NCI-H1930 (cell line): ENCODE measurements around the gene PODN.

Experiments
- DNase-seq, 2 experiments: peaks; one replicate each; lab custom pipeline; 2025; lab: John Stamatoyannopoulos, UW

PODN gene

DNA sequence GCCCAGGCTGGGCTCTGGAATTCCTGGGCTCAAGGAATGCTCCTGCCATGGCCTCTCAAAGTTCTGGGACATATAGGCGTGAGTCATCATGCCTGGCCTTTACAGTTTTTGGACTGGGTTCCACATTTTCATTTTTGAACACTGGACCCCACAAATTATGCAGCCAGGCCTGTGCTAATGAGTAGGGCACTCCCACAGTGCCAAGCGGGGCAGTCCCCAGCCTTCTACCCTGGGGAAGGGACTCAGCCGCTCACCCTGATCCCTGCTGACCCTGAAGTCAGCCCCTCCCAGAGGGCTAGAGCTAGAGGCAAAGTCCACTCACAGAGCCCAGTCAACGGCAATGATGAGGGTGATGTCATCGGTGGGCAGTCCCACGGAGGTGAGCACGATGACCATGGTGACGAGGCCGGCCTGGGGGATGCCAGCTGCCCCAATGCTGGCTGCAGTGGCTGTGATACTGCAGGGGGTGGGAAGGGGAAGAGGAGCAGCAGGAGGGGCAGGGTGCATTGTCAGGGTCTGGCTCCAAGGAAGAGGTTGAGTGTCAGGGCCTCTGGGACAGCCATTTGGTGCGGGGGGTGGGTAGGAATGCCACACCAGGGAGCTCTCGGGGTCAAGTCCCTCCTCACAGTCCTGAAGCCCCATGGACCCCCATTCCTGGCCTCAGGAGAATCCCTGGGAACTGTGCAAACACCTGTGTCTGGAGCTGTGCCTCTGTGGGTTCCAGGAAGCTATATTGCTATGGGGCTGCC lies 27.6 kb downstream of the PODN start:
- no peak for DNase-seq

DNA sequence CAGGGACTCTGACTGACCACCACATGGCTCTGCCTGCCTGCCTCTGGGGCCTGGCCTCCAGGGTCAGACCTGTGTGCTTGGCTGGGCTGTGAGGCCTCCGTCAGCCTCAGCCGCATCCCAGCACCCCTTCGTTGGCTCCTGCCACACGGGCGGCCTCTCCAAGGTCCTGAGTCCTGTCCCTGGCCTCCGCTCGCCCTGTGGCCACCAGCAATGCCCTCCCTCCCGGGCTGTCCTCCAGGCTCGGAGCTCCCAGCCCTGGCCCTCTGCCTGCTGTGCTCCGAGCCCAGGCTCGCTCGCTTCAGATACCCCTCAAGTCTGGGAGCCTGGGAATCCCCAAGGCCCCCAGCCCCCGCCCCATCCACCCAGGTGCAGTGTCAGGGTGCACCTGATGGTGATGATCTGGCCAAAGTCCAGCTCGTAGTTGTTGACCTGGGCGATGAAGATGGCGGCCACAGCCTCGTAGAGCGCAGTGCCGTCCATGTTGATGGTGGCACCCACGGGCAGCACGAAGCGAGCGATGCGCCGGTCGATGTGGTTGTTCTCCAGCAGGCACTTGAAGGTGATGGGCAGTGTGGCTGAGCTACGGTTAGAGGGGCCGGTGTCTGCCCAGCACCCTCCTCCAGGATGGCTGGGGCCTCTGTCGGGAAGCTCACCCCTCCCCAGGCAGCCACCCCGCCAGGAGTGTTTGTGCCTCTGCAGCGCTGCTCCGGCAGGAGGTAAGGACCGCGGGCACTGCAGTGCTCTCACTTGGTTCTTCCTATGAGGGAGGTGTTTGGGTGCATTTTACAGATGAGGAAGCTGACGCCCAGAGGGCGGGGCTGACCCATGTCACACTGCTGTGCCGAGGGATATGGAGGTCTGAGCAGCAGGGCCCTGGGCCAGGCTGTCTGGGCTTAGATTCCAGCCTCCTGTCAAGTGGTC lies 28.5 kb downstream of the PODN start:
- no peak for DNase-seq

DNA sequence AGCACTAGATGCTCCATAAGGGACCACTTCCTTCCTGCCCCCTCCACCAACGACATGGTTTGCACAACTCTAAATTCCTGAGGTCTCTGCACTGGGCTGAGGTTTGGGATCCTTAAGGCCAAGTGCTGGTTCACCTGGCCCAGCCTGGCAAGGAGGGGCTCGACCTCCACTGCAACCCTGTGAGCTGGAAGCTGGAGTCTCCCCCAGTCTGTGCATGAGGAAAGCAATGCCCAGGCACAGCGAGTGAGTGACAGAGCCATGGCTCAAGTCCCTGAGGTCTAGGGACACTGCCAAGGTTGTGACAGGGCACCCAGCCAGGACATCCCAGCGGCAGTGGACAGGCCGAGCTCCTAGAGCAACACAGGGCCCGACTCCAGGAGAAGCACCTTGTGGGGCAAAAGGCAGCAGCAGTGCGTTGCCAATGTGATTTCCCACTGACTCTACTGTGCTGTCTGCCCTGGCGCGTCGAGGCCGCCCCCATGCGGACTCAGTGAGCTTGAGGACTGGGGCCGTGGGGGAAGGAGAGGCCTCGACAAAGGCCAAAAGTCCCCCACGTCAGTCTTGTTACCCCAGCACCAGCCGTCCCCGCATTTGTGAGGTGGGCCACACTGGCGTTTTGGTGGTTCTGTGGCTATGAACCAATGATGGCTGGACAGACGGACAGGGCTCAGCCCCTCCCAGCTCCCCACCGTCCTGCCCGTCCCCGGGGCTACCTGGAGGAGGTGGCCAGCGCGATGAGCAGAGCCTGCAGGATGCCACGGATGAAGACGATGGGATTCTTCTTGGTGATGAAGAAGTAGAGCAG lies 30.0 kb downstream of the PODN start:
- DNase-seq: no peak

DNA sequence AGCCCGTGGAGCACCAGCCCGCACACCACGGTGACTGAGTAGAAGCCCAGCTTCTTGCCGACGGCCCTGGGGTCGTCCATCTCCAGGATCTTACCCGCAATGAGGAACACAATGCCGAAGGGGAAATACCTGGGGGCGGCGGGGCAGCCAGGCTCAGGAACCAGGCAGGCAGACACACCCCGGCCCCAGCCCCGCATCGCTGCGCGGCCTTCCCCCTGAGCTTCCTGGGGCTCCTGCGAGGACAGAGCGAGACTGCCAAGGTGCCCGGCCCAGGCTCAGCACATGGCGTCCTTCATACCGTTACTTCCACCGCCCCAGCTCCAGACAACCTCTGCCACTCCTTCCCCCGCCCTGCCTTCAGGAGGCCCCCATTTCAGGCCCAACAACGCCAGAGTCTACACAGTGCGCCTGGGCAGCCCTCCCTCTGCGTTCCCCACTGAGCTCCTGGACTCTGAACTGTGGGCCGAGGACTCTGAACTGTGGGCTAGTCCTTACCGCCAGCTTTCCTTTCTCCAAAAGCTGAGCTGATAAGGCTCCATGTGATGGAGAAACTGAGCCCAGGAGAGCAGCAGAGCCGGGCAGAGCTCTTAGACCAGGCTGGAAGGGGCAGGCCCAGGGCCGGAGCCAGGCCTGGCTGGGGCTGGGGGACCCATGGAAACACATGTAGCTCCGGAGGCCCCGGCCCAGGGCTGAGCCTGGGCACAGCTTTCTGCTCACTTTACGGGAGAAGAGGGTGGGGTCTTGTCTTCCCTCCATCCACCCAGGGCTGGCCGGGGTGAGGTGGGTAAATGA lies 30.8 kb downstream of the PODN start:
- DNase-seq: no peak

DNA sequence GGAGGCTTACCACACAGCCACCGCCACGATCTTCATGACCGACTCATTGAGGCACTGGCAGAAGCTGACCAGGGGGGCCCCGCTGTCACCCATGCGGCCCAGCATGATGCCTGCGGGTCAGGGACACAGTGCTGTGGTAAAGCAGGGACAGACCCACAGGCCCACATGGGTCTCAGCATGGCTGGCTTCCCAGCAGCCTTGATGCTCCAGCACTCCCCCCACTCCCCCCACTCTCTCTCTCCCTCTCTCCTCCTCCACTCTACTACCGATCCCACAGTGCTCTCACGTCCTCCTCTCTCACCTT lies 31.4 kb downstream of the PODN start:
- DNase-seq: no peak

DNA sequence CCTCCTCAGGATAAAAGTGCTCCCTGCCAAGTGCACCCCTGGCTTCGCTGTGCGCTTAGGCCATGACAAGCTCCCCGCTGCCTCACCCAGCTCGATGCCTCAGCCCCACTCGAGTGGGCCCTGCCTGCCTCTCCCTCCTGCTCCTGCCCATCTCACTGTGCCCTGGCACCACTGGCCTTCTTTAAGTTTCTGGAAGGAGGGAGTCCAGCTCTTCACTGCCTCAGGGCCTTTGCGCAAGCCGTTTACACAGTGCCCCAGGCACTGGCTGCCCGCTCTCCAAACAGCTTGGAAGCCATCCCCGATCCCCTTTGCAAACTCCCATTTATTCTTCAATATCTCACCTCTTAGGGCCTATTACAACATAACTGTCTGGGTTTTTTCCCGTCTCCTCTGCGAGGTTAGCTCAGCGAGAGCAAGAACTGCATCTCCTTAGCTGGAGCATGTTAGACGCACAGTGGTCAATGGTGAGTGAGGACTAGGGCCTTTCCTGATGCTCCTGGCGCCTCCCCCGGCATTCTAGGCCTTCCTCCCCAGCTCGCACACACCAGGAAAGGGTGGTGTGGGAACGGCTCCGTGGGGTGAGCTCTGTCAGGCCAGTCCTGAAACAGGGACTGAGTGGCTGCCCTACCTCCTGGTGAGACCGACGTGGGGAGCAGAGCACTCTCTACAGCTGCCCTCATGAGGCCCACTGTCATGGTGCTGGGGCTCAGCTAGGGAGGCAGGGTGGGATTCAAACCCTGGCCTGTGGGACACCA lies 31.9 kb downstream of the PODN start:
- no peak for DNase-seq

DNA sequence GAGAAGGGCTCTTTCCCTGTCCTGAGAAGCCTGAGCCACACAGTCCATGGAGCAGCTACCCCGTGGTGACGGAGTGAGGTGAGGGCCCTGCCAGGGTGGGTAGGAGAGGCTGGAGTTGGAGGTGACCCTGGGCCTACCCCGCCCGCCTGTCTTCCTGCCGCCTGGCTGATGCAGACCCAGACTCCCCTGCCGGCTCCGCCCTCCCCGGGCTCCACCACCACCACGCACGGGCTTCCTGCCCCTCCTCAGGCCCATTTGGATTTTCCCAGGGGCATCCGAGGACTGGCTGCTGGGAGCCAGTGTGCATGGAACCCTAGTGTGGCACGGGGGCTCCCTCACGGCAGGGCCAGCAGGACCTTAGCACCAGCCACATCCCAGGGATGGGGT lies 32.5 kb downstream of the PODN start:
- DNase-seq: no peak

DNA sequence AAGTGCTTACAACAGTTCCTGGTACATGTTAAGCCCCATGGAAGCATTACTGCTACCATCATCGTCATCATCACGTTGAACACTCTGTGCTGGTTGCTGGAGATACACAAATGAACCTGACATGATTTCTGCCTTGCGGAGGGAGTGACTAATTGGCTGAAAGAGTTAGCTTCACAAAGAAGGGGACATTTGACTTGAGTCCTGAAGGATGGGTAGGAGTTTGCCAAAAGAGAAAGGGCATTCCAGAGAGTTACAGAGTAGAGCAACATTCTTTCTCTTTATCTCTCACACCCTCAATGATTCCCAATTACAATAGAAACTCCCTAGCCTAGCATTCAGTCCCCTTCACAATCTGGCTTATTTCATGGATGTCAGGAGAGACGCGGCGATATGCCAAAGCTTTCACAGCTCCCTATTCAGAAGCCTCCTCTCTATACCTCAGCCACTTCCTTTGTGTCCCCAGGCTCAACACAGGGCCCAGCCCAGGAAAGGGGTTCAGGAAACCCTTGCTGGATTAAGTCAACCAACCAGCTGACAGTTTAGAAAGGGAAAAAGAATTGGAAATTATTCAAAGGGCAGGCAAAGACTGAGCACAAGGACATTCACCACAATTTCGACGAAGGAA lies 42.4 kb downstream of the PODN start:
- no peak for DNase-seq

DNA sequence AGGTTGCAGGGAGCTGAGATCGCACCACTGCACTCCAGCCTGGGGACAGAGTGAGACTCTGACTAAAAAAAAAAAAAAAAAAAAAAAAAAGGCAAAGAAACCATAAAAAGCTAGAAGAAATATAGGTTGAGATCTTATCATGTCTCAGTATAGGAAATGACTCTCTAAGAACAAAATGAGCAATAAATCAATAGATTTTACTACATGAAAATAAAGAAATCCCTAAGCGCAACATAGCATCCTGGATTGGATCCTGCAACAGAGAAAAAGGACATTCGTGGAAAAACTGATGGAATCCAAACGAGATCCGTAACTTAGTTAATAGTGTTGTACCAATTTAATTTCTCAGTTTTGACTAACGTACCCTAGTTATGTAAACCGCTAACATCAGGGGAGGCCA lies 45.1 kb downstream of the PODN start:
- DNase-seq: no peak

DNA sequence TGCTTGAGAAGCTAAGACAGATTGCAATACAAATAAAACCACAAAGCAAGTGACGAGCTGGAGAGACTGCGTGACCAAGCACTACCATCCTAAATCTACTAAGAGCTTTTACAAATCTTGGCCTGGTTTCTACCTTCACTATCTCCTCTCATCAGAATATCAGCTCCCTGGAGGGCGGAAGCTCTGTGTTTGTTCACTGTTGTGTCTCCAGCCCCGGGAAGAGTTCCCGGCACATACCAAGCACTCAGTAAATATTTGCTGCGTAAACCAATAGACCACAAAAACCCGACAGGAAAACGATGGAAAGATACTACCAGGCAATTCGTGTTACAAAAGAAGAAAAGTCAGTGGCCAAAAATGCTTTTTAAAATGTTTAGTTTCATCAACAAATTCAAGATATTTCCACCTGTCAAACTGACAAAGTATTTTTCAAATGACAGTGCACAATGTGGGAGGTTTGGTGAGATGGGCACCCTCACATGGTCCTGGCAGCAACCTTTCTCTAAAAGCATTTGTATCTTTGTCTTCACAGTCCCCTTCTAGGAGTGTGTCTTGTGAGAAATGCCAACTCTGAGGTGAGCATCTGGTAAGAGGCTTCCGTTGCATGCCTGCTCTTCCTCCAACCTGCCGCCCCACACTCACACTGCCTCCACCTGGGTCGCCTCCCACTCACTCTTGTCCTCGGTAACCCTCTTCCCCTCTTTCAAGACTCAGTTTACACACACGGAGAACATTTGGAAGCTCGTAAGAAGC lies 45.7 kb downstream of the PODN start:
- peak in 1 of 2 experiments; percentile 13 for DNase-seq

DNA sequence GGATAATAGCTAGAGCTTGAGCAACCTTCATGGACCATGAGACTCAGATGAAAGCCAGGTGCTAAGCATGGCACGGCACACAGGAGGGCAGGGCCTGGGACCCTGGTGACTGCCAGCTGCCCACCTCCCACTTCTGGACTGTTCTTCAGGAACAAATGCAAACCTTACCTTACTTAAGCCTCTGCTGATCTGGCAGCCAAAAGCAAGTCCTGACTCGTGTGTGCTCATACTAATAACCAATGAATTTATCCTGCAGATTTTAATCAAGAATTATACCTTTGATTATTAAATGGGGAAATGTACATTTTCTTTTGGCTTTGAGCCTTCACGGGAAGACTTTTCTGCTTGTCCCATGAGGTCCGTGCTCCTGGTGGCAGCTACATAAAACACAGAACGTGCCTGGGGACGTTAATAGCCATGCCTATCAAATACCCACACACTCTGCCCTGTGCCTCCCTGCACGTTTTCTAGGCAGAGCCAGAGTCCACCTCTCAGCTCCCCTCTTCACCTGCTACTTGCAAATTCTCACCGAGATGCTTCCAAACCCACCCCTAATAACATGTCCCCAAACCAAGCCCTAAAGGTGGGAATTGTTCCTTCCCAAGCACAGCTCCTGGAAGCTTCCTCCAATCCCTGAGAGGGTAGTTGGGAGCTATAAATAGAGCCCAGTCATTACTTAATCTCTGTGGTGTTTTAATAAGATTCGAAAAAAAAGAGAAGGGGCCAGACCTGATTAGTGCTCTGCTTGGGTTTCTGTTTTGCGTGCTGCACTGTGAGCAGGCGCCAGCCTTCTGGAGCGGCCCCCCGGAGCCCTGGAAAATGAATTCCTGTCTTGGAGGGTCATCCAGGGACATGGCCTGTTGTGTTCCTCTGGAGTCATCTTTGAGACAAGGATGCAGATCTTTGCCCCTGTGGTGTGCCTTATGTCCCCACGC lies 46.9 kb downstream of the PODN start:
- DNase-seq: no peak

DNA sequence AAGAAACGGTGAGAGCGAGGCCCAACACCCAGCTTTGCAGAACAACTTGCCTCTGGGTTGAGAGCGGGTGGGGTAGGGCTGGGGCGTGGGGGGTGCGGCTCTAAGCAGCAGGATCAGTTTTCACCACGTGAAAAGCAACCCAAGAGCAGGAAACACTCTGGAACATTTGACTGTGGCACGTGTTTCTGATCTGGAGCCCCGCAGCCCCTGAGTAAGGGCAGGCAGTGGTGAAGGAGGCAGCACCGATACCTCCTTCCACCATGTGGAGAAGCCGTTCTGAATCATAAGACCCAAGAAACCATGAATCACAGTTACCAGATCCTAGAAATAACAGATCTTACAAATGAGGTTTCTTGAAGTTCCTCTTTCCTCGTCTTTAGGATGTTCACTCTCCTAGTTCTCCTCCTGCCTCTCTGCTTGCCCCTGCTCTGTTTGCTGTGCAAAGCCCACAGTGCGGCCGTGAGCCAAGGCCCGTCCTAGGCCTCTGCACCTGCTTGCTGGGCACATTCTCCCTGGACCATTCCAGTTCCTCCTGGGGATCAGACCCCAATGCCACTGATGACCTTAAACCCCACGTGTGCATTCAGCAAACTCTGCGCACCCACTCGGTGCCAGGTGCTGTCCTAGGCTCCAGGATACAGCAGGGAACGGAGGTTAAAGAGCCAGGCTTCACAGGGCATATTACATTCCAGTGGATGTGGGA lies 48.5 kb downstream of the PODN start:
- no peak for DNase-seq

DNA sequence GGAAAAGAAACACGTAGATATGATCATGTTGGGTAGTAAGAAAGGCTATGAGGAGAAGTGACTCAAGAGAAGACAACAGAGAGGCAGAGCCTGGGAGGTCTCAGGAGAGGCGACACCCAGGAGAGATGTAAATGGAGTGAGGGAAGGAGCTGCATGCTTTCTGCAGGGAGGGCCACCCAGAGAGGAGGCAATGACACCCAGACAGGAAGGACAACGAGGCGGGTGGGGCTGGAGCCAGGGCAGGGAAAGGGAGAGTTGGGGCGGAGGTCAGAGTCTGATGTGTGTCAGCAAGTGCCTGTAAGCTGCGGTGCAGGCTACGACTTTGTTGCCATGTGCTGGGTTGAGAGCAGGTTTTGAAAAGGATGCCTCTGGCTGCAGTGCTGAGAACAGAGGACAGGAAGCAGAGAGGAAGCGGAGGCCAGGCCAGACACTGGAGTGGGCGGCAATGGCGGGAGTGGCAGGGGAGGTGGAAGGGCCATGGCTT lies 49.1 kb downstream of the PODN start:
- no peak for DNase-seq

DNA sequence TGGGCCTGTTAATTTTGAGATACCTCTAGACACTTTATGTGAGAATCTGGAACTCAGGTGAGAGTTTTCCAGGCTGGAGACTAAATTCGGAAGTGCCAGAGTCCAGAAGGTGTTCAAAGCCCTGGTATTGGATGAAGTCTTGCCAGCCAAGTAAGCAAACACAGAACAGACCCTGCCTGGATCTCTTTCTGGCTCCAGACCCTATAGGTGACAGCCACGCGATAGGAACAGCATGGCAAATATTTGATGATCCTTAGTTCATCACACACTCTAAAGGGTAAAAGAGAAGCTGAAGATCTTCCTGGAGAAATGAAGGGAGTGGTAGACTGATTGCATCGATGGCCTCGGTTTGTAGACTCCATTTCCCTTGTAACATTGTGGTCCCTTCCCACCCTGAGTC lies 49.7 kb downstream of the PODN start:
- no peak for DNase-seq

DNA sequence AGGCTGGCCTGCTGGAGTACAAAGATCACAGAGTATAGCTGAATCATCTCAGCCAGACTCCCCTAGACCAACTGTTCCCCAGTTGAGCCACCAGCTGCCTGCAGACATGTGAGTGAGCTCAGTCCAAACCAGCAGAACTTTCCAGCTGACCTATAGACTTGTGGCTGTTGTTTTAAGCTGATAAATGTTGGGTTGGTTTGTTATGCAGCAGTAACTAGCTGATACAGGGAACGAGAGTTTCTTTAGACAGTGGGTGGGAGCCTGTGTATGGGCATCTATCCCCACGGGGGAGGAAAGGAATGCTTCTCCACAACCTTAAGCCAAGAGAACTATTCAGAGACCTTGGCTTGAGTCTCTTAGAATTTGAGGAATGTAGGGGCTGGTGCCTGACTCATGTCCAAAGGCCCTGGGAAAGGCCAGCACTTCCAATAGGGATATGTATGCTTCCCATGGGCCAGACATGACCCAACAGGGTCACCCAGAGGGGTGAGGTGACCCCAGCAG lies 50.3 kb downstream of the PODN start:
- DNase-seq: no peak

DNA sequence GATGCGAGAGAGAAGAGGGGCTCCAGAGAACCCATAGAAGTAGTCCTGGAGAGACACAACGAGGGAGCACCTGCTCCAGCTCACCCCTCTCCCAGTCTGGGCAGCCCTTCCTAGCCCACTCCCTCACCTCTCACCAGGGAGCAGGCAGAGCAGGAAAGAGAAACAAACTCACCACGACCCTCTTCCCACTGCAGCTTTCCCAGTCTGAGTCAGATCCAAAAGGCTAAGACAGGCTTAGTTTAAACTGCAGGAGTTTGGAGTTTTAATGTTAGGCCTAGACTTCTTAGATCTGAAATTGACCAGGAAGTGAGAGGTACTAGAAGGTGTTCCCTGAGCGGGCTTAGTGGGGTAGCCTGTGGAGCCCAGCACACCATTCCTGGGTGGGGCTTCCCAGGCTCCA lies 50.8 kb downstream of the PODN start:
- DNase-seq: no peak

DNA sequence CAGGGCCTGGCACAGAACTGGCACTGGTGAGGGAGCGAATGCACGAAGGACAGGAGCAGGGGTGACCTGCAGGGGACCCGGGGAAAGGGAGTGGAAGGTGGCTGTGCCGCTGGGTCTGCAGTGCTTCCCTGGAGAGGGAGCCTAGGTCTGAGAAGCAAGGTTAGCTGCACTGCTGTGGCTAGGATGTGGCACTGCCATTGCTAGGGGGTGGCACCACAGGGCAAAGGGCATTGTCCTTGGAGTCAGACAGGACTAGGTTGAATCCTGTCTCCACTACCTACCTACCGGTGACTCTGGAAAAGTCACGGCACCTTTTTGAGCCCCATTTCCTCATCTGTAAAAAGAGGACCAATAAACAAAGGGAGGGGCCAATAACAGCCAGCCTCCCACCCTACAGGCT lies 52.1 kb downstream of the PODN start:
- no peak for DNase-seq
